NCI-H1105 (cell line): Measurements from ENCODE around the gene ELL2.

Source experiments
- DNase-seq: peaks from one replicate; lab custom pipeline; 2025; lab: John Stamatoyannopoulos, UW

The ELL2 gene

DNA sequence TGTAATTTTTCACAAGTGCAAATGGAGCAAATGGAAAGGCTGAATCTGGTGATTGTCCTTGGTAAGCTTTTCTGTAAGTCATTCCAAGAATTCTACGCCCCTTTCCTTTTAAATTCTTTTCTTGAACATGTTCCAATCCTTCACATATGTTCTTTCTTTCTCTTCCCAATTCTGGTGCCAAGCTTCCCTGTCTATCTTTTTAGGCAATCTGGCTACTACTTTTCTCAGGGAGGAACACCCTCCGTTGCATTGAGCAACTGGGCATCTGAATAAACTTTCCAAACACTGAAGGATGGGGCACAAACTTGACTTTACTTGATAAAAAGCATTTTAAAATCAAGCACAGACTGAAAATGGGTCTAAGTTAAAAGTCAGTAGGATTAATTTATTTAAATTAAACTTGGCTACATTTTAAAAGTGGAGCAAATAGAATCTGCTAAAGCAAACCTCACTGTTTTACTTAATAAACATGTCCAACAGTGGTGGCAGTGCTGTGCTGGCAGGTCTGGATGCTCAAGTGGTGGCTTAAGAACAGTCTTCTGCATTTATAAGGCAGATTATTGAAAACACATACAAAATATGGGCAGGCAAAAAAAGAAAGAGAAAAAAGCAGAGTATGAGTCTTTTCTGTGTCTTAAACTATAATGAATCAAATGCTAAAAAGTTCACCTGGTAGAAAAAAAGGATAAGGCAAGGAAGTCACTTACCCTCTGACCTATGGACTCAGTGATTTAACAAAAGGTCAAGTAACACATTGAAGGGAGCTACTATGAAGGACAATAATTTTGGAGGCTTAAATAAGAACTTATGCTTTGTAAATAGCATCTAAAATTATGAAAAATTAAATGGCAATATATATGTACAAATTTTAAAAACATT is 5.4 kb downstream of the ELL2 start:
- no peak for DNase-seq

GRCh38 chr5:95954716-95955115 is 6.9 kb downstream of the ELL2 start:
- DNase-seq = no peak

GRCh38 chr5:95953021-95953702 is 8.5 kb downstream of the ELL2 start:
- DNase-seq = no peak

GRCh38 chr5:95951916-95952315 is 9.7 kb downstream of the ELL2 start:
- DNase-seq = no peak

GRCh38 chr5:95949810-95950209 is 11.8 kb downstream of the ELL2 start:
- no peak for DNase-seq

GRCh38 chr5:95948631-95949030 is 13.0 kb downstream of the ELL2 start:
- DNase-seq = no peak

DNA sequence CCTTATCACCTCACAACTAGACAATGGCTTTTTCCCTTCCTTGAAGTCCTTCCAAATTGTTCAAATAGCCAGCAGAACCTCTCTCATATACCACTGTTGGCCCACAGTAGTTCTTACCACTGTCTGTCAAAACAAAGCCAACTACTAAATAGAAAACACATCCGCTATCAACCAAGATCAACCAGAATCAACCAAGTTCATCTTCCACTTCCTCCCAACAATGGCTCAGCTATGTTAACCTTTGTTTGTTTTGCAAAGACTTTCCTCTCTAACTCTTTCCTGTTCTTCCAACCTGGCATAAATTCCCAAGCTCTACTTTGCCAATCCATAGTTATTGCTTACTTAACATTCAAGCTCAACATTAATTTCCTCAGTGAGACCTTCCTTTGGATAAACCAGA is 15.2 kb downstream of the ELL2 start:
- no peak for DNase-seq

GRCh38 chr5:95942968-95943367 is 18.7 kb downstream of the ELL2 start:
- DNase-seq = no peak

DNA sequence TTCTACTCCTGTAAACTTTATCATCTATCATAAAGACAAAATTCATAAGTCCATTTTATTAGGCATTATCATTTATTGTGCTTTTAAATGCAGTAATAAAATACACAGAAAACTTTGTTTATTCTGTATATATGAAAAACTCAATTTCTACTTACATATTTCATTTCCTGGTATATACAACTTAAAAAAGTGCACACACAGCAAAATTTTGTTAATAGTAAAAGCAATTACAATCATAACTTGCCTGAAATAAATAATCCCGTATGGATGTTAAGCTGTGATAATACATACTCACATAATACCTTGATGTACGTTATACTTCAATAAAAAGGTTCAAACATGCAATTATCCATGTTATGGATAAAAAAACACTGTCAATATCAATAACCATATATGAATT is 19.2 kb downstream of the ELL2 start:
- no peak for DNase-seq

DNA sequence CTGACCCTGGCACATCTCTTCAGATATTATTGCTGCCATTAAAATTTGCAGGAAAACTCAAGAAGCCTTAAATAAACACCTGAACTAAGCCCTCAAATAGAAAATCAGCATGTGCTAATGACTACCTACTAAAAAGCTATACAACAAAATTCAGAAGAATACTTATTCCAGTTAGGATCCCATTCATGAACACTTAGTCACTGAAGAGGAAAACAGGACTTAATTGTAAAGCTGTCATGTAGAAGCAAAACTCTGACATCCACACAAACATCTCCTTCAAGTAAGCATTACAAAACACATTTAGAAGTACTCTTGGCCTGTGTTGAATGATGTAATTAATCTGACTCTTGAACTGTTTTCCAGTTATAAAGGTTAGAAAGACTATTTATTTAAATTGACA is 19.9 kb downstream of the ELL2 start:
- no peak for DNase-seq

GRCh38 chr5:95940758-95941682 is 20.6 kb downstream of the ELL2 start:
- DNase-seq = no peak

- DNase-seq = no peak
Observed at GRCh38 chr5:95939465-95939864, 22.2 kb downstream of the ELL2 start.

- no peak for DNase-seq
Observed at GRCh38 chr5:95938766-95939165, 22.9 kb downstream of the ELL2 start.

DNA sequence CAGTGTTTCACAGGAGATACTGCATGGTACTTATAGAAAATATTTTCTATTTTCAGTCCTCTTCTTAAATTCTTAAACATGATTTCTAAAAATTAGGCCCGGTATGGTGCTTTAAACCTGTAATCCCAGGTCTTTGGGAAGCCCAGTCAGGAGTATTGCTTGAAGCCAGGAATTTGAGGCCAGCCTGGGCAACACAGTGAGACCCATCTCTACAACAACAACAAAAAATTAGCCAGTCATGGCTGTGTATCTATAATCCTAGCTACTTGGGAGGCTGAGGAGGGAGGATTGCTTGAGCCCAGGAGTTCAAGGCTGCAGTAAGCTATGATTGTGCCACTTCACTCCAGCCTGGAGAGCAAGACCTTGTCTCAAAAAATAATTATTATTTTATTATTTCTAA is 23.3 kb downstream of the ELL2 start:
- DNase-seq = no peak

GRCh38 chr5:95937607-95938152 is 24.0 kb downstream of the ELL2 start:
- DNase-seq = no peak

- no peak for DNase-seq
Observed at GRCh38 chr5:95936812-95937397, 24.7 kb downstream of the ELL2 start.

- no peak for DNase-seq
Observed at GRCh38 chr5:95935553-95936100, 26.0 kb downstream of the ELL2 start.

DNA sequence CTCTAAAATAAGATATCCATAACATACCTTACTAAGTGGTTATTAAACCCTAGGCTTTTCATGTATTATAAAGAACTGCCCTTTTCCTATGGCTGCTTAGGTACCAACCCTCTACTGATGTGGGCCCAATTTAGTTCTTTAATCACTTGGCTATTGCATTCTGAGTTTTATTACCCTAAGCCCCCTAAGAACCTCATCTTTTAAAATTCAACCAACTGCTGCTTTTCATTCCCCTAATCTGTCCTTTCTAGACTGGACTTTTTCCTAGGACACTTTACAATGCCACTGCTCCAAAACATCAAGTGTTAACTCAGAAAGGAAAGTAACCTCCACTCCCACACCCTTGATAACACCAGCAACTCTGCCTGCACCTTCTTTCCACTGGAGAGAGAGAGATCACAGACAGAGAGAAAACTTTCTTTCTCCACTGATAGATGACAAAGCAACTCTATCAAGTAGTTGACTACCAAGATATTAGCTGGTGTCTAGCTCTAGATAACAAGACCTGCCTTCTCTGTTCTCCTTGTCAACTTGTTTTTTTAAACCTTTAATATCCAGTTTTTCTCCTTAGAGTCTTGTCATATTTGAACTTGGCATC is 27.3 kb downstream of the ELL2 start:
- no peak for DNase-seq

DNA sequence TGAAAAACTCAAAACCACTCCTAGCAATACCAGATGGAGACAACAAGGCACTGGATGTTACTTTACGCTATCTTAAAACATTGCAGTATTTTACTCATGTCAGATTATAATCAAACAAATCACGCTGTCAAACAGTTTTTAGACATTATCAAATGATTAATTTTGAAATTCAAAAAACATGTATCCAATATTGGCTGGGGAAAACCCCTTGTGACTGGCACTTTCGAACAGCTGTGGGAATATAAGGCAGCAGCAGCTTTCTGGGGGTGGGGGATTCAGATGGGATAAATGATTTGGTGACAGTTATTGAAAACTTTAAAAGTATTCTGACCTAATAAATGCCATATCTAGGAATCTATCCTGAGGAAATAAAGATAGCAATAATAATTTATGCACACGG is 28.7 kb downstream of the ELL2 start:
- DNase-seq = no peak

GRCh38 chr5:95931079-95931833 is 30.4 kb downstream of the ELL2 start:
- no peak for DNase-seq
